ENCODE data around the gene OR4D6. TPM values are rescaled to one million over a fixed set of nuclear protein-coding genes. Genes with fewer than 3 reads are reported as not detected.

The OR4D6 gene
- total RNA-seq, 2 experiments from 2014 or later: not detected

DNA sequence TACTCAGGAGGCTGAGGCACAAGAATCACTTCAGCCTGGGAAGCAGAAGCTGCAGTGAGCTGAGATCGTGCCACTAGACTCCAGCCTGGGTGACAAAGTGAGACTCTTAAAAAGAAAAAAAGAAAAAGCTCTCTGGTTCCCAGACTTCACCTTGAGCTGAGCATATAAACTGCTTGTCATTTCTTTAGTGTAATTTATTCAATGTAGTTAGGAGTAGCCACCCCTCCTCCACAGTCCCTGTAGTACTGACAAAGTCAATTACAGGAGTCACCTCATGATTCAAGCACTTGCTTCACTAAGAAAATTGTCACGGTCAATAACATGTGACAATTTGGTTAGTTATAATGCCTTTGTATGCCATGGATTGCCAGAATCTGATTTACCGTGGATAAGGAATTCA is 23.6 kb downstream of the OR4D6 start:
- POLR2A ChIA-PET: no interaction called here
- H3K9me3 Mint-ChIP-seq: no peaks in the 10 kb centered on the region
- CTCF ChIA-PET: no interaction called here
- H3K4me3 Mint-ChIP-seq: no peak overlapping the region
- H3K4me1 Mint-ChIP-seq (ENCODE audit: low read depth): no peaks in the 10 kb centered on the region
- H3K27me3 Mint-ChIP-seq: no peaks in the 10 kb centered on the region
- ATAC-seq (no peak), DNase-seq (no peak)
- no peaks in the 10 kb centered on the region for H3K36me3 Mint-ChIP-seq (ENCODE audit: low read depth)
- no peak overlapping the region for H3K27ac Mint-ChIP-seq
- intact Hi-C loops (cut with micrococcal nuclease): no loop called here
- TF ChIP-seq, protein P1, sequence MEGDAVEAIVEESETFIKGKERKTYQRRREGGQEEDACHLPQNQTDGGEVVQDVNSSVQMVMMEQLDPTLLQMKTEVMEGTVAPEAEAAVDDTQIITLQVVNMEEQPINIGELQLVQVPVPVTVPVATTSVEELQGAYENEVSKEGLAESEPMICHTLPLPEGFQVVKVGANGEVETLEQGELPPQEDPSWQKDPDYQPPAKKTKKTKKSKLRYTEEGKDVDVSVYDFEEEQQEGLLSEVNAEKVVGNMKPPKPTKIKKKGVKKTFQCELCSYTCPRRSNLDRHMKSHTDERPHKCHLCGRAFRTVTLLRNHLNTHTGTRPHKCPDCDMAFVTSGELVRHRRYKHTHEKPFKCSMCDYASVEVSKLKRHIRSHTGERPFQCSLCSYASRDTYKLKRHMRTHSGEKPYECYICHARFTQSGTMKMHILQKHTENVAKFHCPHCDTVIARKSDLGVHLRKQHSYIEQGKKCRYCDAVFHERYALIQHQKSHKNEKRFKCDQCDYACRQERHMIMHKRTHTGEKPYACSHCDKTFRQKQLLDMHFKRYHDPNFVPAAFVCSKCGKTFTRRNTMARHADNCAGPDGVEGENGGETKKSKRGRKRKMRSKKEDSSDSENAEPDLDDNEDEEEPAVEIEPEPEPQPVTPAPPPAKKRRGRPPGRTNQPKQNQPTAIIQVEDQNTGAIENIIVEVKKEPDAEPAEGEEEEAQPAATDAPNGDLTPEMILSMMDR (IDR thresholded peaks at IDR 0.05): no peak

DNA sequence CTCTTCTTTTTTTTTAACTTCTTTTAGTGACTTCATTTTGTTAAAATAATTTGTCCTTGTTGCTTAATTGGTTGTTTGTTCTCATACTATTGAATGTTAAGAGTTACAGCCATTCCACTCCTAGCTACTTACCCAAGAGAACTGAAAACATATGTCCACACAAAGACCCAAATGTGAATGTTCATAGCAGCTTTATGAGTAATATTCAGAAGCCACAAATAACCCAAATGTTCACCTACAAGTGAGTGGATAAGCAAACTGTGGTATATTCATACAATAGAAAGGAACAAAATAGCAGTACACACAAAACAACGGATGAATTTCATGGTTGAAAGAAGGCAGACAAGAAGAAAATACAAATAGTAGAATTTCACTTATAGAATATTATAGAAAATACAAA is 45.2 kb downstream of the OR4D6 start:
- H3K27ac Mint-ChIP-seq: no peak overlapping the region
- no peaks in the 10 kb centered on the region for H3K9me3 Mint-ChIP-seq
- H3K36me3 Mint-ChIP-seq (ENCODE audit: low read depth): no peaks in the 10 kb centered on the region
- DNase-seq: no peak
- ChIA-PET CTCF (no interaction called here), POLR2A (no interaction called here)
- peaks cover 4% of the 10 kb centered on the region for H3K27me3 Mint-ChIP-seq
- H3K4me1 Mint-ChIP-seq (ENCODE audit: low read depth): no peaks in the 10 kb centered on the region
- intact Hi-C loops (cut with micrococcal nuclease): no loop called here
- no peak overlapping the region for H3K4me3 Mint-ChIP-seq
- TF ChIP-seq, protein P1 (IDR thresholded peaks at IDR 0.05): no peak
- no peak for ATAC-seq

DNA sequence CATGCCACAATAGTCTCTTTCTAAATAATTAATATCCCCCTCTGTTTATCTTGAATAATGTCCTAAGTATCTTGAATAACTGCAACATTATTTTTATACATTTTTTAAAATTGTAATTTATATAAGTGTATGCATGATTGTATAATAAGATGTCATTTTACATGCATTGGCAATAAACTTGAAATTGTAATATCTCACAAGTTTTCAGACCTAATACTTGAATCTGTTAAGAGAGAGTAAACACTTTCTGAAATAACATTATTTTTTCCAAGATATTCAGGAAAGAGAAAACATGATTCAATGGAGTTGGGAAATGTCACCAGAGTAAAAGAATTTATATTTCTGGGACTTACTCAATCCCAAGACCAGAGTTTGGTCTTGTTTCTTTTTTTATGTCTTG is 46.5 kb downstream of the OR4D6 start, which contains the start of gene OR4D11:
OR4D11 (plus strand) TSS at position 301 of the 400 bp plus-strand sequence; CDS start at position 301, 0 bp downstream.
- Mint-ChIP-seq H3K4me1 (ENCODE audit: low read depth) (no peaks in the 10 kb centered on the region), H3K27me3 (peaks cover 4% of the 10 kb centered on the region), H3K4me3 (no peak within 1 kb of the TSS), H3K27ac (no peak within 1 kb of the TSS), H3K36me3 (ENCODE audit: low read depth) (no peaks in the 10 kb centered on the region), H3K9me3 (no peaks in the 10 kb centered on the region)
- POLR2A ChIA-PET: no interaction called here
- ATAC-seq (no peak), DNase-seq (no peak)
- CTCF ChIA-PET: no interaction called here
- TF ChIP-seq, protein P1 (IDR thresholded peaks at IDR 0.05): no peak
- intact Hi-C loops (cut with micrococcal nuclease): no loop called here

Other genes starting within 250 kb of the OR4D6 start
- not detected for gene MPEG1, start 244.0 kb upstream of the OR4D6 start, total RNA-seq
- gene OR5AN1, start 98.1 kb upstream of the OR4D6 start, total RNA-seq: not detected
- not detected for gene OR5A2, start 30.5 kb upstream of the OR4D6 start, total RNA-seq
- gene OR5A1, start 20.5 kb upstream of the OR4D6 start, total RNA-seq: not detected
- not detected for gene OR4D10, start 16.4 kb downstream of the OR4D6 start, total RNA-seq
- not detected for gene OR4D11, start 46.6 kb downstream of the OR4D6 start, total RNA-seq
- not detected for gene OR4D9, start 54.6 kb downstream of the OR4D6 start, total RNA-seq
- gene OSBP, start 158.8 kb downstream of the OR4D6 start, total RNA-seq: 10 to 100 TPM; 38.1 to 41.0 TPM
- gene PATL1, start 212.1 kb downstream of the OR4D6 start, total RNA-seq: 10 to 100 TPM; 59.5 to 60.6 TPM

All from activated CD8-positive, alpha-beta T cell treated with anti-CD3 and anti-CD28 coated beads for 36 hours (primary cell).